ENCODE measurements around the gene GARNL3.

GARNL3 gene

GRCh38 chr9:127279717-127280285 is 15.2 kb downstream of the GARNL3 start:
- DNase-seq (ENCODE audit: low read depth): no peak

DNA sequence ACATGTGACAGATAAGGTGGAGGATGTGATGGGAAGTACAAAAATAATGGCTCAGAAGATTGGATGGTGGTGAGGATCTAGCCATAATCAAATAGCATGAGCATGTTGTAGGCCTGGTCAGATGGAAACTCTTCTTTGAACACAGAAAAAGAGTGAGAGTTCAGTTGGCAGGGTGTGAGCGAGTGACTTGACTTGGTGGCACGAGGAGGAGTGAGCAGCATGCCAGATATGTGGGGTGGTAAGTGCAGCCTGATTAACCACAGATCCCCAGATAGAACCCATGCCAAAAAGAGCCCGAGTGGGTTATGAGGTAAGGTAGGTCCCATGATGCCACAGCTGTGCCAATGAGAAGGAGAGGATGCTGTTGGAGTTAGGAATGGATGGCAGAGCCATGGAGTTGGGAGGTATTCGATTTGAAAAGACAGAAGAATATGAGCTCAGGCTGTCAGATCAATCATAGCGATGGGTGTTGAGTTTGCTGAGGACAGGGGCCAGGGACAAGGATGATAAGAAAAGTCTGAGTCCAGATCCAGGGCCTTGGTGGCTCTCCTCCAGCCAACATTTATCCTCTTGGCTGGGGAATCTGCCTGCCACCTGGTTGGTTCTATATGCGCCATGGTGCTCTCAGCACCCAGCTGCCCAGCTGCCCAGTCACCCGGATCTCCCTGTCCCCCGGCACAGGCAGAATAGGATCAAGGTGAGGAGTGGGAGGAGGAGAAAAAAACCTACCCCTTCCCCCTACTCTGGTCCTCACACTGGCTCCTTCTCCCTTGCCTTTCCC is 16.5 kb downstream of the GARNL3 start:
- DNase-seq (ENCODE audit: low read depth): no peak

- DNase-seq (ENCODE audit: low read depth): no peak
Measured at GRCh38 chr9:127281891-127282290, 17.3 kb downstream of the GARNL3 start.

GRCh38 chr9:127282611-127283010 is 18.0 kb downstream of the GARNL3 start:
- DNase-seq (ENCODE audit: low read depth): no peak

DNA sequence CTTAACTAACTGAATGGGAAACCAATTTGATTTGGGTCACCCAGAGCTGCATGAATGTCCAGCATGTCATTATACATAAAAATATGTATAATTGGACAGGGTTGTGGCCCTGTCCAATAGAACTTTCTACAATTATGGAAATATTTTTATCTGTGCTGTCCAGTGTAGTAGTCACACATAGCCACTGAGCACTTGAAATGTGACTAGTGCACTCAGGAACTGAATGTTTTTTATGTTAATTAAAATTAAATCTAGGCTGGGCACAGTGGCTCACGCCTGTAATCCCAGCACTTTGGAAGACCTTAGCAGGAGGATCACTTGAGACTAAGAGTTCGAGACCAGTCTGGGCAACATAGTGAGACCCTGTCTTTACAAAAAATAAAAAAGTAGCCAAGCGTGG is 18.6 kb downstream of the GARNL3 start:
- DNase-seq (ENCODE audit: low read depth): no peak

- DNase-seq (ENCODE audit: low read depth): no peak
Measured at GRCh38 chr9:127283917-127284497, 19.4 kb downstream of the GARNL3 start.

- no peak for DNase-seq (ENCODE audit: low read depth)
Measured at GRCh38 chr9:127285965-127286364, 21.4 kb downstream of the GARNL3 start.

DNA sequence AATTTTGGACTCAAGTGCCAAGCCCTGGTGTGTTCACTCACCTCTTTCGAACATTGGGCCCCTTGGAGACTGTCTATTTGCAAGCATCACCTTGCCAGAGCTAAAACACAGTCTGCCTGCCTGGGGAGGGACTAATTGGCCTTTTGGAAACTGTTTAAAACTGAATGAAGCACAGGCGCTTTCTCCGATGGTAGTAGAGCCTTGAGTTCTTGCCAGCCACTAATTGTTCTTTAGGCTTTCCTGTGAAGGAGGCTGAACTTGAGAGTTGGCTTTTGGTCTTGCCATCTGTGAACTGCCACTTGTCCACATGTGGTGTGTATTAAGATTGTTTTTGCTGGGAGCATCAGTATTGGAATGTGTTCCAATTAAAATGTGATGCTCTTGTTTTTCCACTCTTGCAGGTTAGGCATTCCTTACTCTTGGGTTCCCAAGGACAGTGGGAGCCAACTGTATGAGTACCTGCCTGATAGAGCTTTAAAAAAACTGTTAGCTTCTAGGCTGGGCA is 26.0 kb downstream of the GARNL3 start:
- no peak for DNase-seq (ENCODE audit: low read depth)

GRCh38 chr9:127291246-127291778 is 26.7 kb downstream of the GARNL3 start:
- no peak for DNase-seq (ENCODE audit: low read depth)

DNA sequence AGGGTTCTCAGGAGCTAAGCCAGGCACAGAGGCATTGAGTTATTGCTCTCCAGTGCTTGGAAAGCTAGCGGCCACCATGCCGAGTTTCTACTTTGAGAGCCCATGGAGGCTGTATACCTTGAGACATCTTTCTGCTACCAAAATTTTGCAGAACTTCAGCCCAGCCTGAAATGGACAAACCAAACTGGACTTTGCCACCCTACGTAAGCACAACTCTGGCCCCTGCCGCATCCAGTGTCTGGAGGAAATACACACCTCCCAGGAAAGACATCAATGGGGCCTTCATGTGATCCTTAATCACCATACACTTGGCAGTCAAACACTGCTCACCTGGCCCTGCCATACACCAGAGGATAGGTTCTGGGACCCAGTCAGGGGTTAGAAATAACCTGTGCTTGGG is 27.8 kb downstream of the GARNL3 start:
- DNase-seq (ENCODE audit: low read depth): no peak

DNA sequence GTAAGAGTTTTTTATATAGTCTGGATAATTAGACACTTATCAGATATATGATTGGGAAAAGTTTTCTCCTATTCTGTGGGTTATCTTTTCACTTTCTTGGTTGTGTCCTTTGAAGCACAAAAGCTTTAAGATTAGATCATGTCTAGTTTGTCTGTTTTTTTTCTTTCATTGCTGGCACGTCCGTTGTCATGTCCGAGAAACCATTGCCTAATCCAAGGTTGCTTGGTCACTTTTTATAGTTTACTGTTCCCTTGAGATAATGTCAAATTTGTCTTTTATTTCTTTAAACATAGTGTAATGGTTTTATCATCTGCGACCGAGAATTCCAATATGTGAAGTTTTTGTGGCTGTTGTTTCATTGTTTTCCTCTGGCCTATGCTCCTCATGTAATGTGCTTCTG is 28.8 kb downstream of the GARNL3 start:
- no peak for DNase-seq (ENCODE audit: low read depth)

DNA sequence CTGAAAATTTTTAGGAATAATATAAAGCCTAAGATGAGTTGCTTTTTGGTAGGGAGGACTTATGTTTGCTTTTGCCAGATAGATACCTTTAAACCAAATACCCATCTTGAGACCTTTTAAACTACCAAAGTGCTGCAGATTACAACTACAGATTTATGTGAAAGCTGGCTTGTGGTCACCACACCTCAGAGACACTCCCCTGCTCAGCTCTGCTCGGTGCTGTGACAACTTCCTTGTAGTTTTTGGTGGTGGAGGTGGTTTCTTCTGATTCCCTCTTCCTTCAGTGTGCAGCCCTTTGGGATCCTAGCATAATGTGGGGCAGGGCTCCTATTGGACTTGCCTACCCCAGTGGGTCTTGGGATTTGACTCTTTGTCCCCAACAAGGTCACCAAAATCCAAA is 29.2 kb downstream of the GARNL3 start:
- no peak for DNase-seq (ENCODE audit: low read depth)

DNA sequence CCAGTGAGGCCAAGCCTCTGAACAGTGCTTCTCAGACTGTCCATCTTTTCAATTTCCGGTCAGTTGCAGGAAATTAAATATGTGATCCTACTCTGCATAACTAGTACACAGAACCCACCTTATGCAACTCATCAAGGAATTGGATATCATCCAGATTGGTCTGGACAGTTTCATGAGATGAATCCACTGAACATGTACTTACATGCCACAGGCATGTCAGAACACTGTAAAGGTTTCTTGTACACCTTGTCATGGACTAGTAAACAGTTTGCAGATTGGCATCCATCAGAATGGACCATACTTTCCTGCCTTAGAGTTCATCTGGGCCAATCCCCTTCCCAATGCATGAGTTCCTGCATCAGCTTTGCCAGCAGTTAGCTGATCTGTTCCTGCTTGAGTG is 30.4 kb downstream of the GARNL3 start:
- DNase-seq (ENCODE audit: low read depth): no peak

DNA sequence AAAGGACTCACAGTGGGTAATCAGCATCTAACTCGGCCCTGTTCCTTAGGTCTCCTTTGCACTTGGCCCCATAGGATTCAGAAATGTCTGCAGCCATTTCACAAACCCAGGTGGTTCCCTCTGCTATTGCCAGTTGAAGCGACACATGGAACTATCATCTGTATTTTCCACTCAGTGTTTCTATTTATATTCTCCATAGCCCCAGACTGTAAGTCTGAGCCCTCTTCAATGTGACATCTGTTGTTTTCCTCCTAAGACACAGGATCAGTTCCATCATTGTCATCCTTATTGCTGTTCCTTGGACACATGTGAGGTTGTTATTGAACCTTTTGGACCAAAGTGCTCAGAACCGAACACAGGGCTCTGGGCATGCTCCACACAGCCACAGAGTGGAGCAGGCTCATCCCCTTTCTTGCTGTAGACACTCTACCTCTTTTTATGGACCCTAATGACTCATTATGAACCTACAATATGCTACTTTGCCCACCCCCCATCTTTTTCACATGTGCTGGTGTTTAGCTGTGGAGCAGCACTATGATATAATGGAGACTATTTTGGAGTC is 36.4 kb downstream of the GARNL3 start:
- DNase-seq (ENCODE audit: low read depth): no peak

DNA sequence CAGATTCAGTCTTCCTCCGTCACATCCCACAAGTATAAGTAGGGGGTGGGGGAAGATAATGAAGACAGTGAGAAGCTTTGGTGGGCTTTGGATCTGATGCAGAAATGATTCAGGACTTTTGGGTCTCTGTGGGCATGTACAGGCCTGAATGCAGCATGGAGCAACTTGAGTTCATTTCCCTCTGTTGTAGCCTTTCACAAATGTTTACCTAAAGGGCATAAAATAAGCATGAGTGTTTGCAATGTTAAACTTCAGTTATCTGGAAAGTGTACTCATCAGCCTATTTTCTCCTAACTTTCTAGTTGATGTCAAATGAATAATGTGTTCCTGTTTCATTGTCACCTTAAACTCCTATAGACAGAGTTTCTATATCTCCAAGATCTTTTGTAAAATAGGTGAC is 39.3 kb downstream of the GARNL3 start:
- no peak for DNase-seq (ENCODE audit: low read depth)

DNA sequence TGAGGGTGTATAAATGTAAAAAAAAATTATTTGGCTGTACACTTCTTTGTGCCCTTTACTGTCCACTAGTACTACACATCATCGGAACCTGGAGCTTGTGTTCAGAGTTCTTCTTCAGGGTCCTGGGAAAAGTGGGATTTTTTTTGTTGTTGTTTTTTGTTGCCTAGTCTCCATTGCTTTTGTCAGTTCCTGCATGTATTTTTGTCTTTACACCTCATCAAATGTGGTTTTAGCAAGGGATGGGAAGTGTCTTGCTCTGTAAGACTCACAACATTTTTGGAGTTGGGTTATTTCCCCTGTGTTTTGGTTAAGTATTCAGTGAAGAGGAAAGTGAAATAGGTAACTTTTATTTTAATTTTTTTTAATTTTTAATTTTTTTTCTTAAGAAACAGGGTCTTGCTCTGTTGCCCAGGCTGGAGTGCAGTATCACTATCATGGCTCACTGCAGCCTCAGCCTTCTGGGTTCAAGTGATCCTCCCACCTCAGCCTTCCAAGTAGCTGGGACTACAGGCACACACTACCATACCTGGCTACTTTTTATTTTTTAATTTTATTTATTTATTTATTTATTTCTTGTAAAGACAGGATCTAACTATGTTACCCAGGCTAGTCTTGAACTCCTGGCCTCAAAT is 40.7 kb downstream of the GARNL3 start:
- no peak for DNase-seq (ENCODE audit: low read depth)

- no peak for DNase-seq (ENCODE audit: low read depth)
Measured at GRCh38 chr9:127305838-127306226, 41.3 kb downstream of the GARNL3 start.

DNA sequence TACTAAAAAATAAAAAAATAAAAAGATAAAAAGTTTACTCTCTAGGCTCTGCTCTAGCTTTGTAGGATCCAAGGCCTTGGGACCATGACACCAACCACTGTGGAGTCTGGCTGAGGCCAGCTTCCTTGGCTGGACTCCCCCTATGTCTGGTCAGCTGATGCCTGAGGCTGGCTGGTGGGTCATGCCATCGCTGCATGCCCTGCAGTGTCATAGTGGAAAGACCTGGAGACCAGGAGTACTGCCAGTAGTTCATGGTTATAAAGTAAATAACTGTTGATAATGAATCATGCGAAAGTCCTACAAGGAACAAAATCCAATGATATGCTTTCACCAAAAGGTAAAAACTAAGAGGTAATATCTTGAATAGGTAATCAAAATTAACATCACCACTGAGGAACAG is 43.2 kb downstream of the GARNL3 start:
- DNase-seq (ENCODE audit: low read depth): no peak

DNA sequence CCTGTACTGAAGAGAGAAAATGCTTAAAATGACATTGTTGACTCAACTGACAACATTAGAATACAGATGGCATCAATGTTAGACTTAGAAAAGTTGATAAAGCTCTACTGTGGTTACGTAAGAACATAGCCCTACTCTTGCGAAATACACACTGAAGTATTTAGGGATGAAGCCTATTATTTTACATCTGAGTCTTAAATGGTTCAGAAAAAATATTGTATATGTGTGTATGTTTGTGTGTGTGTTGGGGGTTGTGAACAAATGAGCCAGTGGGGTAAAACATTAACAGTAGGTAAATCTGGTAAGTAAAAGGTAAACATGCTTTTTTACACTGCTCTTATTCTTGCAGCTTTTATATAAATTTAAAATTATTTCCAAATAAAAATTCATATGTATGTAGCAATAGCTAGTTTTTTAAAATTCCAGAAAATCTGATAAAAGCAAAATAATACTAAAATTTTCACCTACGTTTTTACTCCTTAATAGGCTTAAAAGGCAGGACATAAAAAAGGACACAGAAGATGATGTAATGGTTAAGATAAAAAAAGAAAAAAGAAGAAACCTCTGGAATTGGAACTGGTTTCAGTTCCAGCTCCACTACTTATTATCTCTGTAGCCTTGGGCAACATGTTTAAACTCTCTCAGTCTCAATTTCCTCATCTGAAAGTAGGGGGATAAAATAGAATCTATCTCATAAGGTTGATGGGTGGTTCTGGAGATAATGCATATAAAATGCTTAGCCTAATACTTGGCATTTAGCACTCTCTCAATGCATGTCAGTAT is 44.3 kb downstream of the GARNL3 start:
- no peak for DNase-seq (ENCODE audit: low read depth)

DNA sequence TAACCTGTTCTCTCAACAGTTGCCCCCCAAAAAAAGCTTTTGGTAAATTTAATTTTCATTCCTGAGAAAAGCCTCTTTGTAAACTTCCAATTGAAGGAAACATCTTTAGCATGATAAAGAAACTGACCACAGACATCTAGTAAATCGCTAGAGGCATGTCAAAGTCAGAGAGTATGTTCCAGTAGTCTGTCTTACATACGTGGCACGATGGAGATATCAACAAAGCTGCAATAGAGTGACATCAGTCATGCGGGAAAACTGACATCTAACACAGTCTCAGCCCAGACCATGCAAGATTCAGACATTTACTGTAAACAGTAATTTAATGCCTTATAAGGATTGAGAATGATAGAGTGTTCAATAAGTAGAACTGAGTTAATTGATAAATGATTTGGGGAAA is 45.1 kb downstream of the GARNL3 start:
- DNase-seq (ENCODE audit: low read depth): no peak

DNA sequence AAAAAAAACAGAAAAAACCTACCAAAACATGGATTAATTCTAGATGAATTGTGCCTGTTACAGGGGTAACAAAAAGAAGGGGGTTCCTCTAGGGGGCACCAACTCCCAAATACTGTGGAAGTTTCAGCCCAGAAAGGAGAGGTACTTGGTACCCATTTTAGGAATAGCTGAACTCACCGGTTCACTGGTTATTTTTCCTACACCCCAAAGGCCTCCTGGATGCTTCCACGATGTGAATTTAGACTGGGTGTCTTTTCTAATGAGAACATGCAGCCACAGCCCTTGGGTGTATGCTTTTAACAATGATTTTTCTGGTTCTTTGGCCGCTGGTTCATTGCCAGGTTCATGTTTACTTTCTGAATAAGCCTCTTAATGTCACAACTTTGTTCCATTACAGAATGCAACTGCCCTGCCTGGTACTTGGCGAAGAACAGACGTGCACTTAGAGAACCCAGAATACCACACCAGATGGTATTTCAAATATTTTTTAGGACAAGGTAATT is 46.7 kb downstream of the GARNL3 start:
- no peak for DNase-seq (ENCODE audit: low read depth)

All from stimulated activated CD8-positive, alpha-beta memory T cell treated with anti-CD3 and anti-CD28 coated beads, Interleukin-12 subunit alpha, Interleukin-12 subunit beta, amount 100 ng/mL, for 4 hours (primary cell).